Measurements from ENCODE around the gene DPH7.
"Not testable (repeated sequence)": the region's sequence is repeated elsewhere in the genome, so short reads cannot be mapped to it uniquely, and the experiment has no call there.

DPH7 gene

DNA sequence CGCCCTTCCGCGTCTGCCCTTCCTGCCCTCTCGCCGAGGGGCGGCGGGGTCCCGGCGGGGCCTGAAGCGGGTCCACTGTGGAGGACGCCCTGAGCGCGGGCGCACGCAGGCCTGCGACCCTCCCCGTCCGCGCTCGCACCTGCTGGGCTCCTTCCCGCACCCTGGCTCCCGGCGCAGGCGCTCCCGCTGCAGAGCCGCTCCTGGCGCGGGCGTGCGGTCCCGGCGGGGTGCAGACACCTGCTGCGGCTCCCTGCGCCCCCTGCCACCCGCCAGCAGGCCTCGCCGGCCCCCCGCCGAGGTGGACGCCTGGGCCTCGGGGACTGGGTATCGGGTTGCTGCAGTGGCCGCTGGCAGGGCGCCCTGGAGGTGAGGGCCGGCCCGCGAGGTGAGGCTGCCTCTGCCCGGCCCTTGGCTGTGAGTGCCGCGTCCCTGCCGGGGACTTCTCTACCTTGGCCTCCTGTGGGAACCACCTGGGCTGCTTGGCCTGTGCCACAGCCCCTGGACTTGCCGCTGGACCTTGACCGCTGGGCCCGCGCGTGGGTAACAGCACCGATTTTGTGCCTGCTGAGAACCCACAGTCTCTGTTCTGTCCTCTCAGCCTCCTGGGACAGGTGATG, 27.4 kb upstream of the DPH7 start:
- no peak for DNase-seq

GRCh38 chr9:137605121-137606004, 26.6 kb upstream of the DPH7 start, which contains the start of gene ARRDC1:
Gene ARRDC1 (plus strand): TSS chr9:137605686. CDS start chr9:137605718, 32 bp downstream.
- peak; percentile 94 for DNase-seq

DNA sequence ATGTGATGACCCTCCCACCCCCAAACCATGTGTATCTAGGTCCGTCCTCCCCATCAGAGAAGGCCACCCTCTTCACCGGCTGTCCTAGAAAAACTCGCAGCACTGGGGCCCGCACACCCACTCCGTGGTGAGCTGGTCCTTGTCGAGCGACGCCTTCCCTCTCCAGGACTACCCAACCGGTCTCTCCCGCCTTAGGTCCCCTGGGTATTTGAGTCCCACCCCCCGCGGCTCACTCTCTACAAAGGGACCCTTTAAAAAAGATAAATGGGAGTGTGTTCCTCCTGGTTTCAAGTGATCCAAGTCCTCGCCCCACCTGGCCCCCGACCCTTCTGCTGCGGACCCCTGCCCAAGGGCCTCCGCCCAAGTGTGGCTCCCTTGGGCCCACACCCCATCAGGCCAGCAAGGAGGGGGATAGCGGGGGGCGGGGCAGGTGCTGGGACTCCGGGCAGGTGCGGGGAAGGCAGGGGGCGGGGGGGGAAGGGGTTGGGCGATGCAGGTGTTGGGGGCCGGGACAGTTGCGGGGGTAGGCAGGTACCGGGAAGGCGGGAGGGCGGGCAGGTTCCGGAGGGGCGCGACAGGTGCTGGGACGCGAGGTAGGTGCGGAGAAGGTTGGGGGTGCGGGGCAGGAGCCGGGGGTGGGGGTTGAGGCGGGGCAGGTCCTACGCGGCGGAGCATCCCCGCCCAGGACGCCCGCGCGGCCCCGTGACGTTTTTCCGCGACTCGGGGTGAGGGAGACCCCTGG, 25.8 kb upstream of the DPH7 start:
- DNase-seq, result no peak

GRCh38 chr9:137603879-137604278, 25.2 kb upstream of the DPH7 start:
- no peak for DNase-seq

- DNase-seq, result no peak
Observed at GRCh38 chr9:137602661-137603060, 23.9 kb upstream of the DPH7 start.

DNA sequence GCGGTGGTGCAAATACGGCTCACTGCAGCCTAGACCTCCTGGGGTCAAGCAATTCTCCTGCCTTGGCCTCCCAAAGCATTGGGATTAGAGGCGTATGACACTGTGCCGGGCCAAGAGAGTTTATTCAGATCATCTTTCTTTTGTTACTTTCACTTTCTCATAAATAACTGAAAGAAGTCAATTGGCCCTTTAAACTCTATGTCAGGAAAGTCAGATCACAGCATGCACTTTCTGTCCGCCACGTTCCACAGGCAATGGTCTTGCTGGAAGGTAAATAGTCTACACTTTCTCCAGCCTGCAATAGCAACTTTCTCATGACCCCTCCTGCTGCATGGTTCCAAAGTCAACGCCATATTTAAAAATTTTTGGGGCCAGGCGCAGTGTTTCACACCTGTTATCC, 20.2 kb upstream of the DPH7 start:
- no peak for DNase-seq

DNA sequence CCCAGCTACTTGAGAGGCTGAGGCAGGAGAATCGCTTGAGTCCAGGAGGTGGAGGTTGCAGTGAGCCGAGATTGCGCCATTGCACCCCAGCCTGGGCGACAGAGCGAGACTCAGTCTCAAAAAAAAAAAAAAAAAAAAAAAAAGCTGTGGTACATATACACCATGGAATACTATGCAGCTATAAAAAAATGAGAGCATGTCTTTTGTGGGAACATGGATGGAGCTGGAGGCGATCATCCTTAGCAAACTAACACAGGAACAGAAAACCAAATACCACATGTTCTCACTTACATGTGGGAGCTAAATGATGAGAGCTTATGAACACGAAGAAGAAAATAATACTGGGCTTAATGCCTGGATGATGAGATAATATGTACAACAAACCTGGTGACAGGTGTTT, 17.9 kb upstream of the DPH7 start:
- not testable (repeated sequence) for DNase-seq

DNA sequence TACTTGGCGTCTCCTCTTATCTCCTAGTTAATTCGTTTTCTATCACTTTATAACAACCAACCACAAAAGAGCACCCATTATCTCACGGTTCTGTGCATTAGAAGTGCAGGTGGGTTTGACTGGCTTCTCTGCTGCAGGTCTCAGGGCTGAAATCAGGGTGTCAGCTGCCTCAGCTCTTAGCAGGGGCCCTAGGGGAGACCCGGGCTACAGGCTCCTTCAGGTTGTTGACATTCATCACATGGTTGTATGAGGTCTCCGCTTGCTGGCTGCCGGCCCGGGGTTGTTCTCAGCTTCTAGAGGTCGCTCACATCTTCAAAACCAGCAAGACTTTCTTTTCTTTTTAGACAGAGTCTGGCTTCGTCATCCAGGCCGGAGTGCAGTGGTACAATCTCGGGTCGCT, 14.5 kb upstream of the DPH7 start:
- no peak for DNase-seq

DNA sequence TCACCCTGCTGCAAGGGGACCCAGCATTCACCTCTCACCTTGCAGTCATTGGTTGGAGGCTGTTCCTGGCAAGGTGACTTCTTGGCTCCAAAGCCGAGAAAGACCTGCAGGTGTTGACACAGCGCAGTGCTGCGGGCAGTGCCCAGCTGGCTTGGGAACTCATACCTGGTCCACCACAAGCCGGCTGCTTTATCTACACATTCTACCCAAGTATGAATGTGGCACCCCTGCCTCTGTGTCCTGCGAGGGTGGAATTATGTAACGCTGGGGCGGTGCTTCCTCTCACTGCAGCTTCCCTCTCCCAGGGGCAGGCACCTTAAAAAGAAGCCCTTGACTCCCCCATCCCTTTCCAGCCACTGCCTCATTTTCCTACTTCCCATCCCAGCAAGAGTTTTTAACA, 14.0 kb upstream of the DPH7 start:
- no peak for DNase-seq

DNA sequence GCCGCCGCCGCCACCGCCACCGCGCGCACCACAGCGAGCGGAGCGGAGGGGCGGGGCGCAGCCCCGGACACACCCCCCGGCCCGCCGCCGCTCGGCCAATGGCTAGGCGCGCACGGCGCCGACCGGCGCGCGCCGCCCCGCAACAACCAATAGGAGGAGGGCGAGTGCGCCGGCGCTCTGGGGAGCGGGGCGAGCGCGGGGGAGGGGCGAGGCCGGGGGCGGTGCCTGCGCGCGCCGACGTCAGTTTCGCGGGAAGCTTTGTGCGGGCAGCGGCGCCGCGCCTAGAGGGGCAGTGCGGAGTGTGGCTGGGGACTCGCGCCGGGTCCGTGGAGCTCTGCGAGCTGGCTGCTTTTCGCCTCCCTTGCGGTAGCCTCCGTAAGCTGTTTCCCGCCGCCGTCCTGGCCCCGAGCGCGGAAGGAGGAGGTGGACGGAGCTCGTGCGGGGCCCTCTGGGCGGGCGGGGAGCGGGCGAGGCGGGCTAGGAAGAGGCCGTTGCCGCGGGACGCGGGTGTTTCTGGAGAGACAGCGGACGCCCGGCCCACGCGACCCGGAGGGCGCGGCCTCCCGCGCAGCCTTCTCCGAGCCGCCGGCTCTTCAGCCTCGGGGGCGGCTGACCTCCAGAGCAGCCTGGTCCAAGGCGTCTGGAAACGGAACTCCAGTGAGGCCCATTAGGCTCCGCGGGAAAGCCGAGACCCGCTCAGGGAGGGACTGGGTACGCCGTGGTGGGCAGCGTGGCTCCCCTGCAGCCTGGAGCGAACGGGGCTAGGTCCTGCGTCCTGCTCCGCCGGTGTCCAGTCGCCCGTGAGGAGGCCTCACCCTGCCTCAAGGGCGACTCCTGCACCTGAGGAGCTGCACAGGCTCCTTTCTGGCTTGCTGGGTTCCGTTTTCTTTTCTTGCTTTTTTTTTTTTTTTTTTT, 12.0 kb upstream of the DPH7 start, which contains the start of gene ZMYND19:
Gene ZMYND19, minus strand, starts transcription at position 44 of the 915 bp plus-strand sequence. CDS start 249 bp downstream, outside the sequence.
- peak; percentile 90 for DNase-seq

- DNase-seq, result no peak
Observed at GRCh38 chr9:137590123-137590468, 11.4 kb upstream of the DPH7 start.

DNA sequence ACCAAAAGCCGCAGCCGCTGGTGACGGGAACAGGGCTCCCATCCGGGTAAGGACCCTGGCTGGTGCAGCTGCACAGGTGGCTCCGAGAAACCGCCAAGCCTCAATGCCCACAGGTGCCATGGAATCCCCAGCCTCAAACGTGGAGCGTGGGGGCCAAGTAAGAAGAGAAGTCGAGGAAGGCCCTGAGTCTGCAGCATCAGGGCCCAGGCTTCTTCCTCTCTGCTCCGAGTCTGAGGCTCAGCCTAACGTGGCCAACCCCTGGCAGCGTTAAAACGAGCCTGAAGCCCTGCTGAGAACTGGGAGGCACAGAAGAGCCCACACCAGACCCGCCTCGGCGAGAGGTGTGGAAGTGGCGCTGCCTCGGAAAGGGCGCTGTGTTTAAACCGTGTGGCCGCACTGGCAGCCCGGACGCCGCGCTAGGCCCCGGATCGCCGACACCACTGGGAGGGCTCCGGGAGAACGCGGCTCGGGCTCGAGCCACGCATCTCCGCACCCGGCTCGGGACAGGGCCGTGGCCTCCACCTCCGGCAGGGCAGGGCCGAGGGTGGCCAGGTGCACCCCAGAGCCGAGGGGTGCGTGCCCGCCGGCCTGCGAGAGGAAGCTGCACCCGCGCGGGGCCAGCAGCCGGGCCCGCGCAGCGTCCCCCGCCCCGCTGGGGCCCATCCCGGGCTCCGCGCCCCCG, 10.9 kb upstream of the DPH7 start:
- DNase-seq, result no peak

- DNase-seq, result no peak
Observed at GRCh38 chr9:137588891-137589290, 10.2 kb upstream of the DPH7 start.

DNA sequence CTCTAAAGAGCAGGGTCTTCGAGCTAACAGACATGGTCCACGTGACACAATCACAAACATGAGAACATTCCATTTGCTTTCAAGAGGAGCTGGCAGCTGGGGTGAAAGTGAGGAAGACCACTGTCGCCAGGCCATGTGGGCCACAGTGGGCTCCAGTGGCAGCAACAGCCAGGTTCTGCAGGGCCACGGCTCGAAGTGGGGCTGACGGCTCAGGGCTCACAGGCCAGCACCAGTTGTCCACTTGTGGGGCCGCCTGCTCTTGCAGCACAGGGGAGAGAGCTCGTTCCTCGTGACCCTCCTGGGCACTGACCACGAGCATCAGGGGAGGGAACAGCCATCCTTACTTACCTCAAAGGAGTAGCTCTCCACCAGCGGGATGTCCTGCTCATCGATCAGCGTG, 9.6 kb upstream of the DPH7 start:
- no peak for DNase-seq

GRCh38 chr9:137586854-137587253, 8.1 kb upstream of the DPH7 start:
- DNase-seq, result no peak

GRCh38 chr9:137583957-137584356, 5.2 kb upstream of the DPH7 start:
- no peak for DNase-seq

DNA sequence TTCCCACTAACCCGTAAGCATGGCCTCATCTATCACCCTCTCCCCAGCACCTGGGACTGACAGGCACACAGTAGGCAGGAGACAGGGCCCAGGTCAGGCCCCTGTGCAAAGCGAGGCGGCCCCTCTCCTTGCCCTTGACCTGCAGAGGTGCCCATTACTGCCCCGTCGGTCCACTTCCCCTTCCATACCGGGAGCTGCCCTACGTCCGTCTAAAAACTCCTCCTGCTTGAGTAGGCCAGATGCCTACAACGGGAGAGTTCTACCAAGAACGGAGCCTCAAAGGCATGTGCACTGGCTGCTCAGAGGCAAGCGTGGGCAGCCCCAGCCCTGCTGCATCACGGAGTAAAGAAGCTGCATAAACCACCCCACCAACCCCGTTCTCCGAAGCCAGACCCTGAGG, 4.6 kb upstream of the DPH7 start:
- no peak for DNase-seq

DNA sequence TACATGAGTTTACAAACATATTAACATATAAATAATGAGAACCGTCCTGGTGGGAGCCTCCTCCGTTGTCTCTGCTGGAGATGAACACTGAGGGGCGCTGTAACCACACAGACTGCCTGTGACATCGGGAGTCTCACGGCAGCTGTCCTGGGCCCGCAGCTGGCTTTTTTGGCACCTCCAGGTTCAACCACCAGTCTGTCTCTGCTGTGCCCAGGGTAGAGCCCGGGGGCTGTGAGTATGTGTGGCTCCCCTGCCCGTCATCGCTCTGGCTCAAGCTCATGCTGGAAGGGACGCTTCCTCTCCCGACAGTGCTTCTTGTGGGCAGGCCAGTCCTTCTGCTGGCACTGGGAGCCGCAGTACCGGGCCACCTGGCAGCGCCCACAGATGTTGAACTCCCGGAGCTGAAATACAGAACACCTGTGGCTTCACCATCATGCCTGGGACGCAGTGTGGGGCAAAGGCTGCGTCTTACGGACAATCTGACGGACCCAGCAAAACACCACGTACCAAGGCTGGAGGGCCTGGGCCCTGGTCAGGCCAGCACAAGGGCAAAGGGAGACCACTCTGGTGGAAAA, 3.6 kb upstream of the DPH7 start:
- DNase-seq, result peak; percentile 23

- DNase-seq, result no peak
Observed at GRCh38 chr9:137581361-137582285, 2.9 kb upstream of the DPH7 start.

DNA sequence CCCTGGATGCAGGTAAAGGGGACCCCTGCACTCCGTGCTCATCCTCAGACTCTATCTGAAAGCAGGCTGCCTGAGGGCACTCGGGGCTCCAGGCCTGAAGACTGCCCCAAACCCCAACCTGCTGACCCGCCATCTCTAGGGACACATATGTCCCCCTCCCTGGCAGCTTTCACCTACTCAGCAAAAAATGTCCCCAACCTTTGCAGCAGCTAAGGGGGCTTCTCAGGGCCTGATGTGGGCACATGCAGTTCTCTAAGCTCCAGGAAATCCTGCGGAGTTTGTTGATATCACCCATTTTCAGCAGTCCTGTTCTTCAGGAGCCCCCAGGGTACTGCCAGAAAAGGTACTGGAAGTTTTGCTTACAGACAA, 2.2 kb upstream of the DPH7 start:
- DNase-seq, result no peak

All from CD4-positive, alpha-beta T cell treated with Interleukin-17A for 1 hour (primary cell).